CD14-positive monocyte (primary cell): ENCODE data around the gene FAM120A. TPM values are rescaled to one million over a fixed set of nuclear protein-coding genes. Genes with fewer than 3 reads are reported as not detected.

Source experiments
- DNase-seq, 3 donors: peaks; one replicate each; pipeline ENCODE4 v3.0.0-alpha.2; 2011 to 2022
- H2AFZ ChIP-seq: 2 replicates; pipeline ENCODE4 v1.6.0; 2012; ENCODE audit warnings: mild to moderate bottlenecking, low read depth, low read length, inconsistent platforms; ENCODE audit not compliant: insufficient read depth, poor library complexity, severe bottlenecking
- H3K27ac ChIP-seq, 2 donors: 1 replicate in 1 of 2; 2 replicates in 1 of 2; pipeline ENCODE4 v1.5.1; 2012 to 2013; ENCODE audit warnings: low read length in 2 of 2, control low read depth in 1 of 2, inconsistent platforms in 1 of 2, low read depth in 1 of 2, mild to moderate bottlenecking in 1 of 2
- H3K27me3 ChIP-seq, 2 donors: one replicate each; pipeline versions ENCODE4 v1.6.0 to v1.6.1; 2011 to 2013; ENCODE audit warnings: low read length in 2 of 2; ENCODE audit not compliant: control insufficient read depth in 2 of 2, insufficient read depth in 2 of 2
- H3K36me3 ChIP-seq, 2 donors: replicated peaks in 1 of 2; 1 replicate in 1 of 2; 2 replicates in 1 of 2; pipeline versions ENCODE4 v1.5.1 to v1.6.1; 2012 to 2013; ENCODE audit warnings: low read length in 2 of 2, control low read depth in 1 of 2, inconsistent platforms in 1 of 2, mild to moderate bottlenecking in 1 of 2; ENCODE audit not compliant: insufficient read depth in 2 of 2, control insufficient read depth in 1 of 2
- H3K4me1 ChIP-seq, 2 donors: 1 replicate in 1 of 2; 2 replicates in 1 of 2; pipeline versions ENCODE4 v1.5.1 to v1.6.1; 2012 to 2013; ENCODE audit warnings: low read length in 2 of 2, control low read depth in 1 of 2, inconsistent platforms in 1 of 2, mild to moderate bottlenecking in 1 of 2, moderate library complexity in 1 of 2; ENCODE audit not compliant: insufficient read depth in 2 of 2, control insufficient read depth in 1 of 2
- H3K4me2 ChIP-seq: replicated peaks from 2 replicates; pipeline ENCODE3; 2012; ENCODE audit warnings: low read length, moderate library complexity, mild to moderate bottlenecking; ENCODE audit not compliant: poor library complexity, severe bottlenecking; ENCODE audit errors: extremely low read depth
- H3K4me3 ChIP-seq, 3 experiments: fragments of 200-600 bp in 1 of 3; sonication (generic) in 1 of 3; replicated peaks in 1 of 3; 1 replicate in 2 of 3; 2 replicates in 1 of 3; pipeline ENCODE4 v1.5.1; 2011 to 2013; ENCODE audit warnings: low read length in 3 of 3, mild to moderate bottlenecking in 3 of 3, control low read depth in 2 of 3, low read depth in 2 of 3, inconsistent platforms in 1 of 3, moderate library complexity in 1 of 3
- H3K79me2 ChIP-seq: 2 replicates; pipeline ENCODE4 v1.6.0; 2012; ENCODE audit warnings: mild to moderate bottlenecking, control low read depth, inconsistent platforms, low read length, moderate library complexity; ENCODE audit not compliant: insufficient read depth
- H3K9ac ChIP-seq: 2 replicates; pipeline ENCODE4 v1.6.0; 2017; ENCODE audit warnings: low read length, mild to moderate bottlenecking; ENCODE audit not compliant: insufficient read depth, poor library complexity, severe bottlenecking
- H3K9me3 ChIP-seq, 2 donors: replicated peaks in 1 of 2; 1 replicate in 1 of 2; 2 replicates in 1 of 2; pipeline versions ENCODE4 v1.5.1 to v1.6.1; 2012 to 2013; ENCODE audit warnings: low read length in 2 of 2, control low read depth in 1 of 2; ENCODE audit not compliant: control insufficient read depth in 1 of 2, insufficient read depth in 1 of 2
- H4K20me1 ChIP-seq: 2 replicates; pipeline ENCODE4 v1.6.0; 2012; ENCODE audit warnings: mild to moderate bottlenecking, low read length, control low read depth, moderate library complexity; ENCODE audit not compliant: insufficient read depth
- H3K27ac Mint-ChIP-seq, 7 donors: one replicate each; pipeline ENCODE4 v1.8.0; 2020; ENCODE audit warnings: mild to moderate bottlenecking in 7 of 7, mixed read lengths in 7 of 7, moderate library complexity in 6 of 7, inconsistent platforms in 2 of 7
- H3K27me3 Mint-ChIP-seq, 3 donors: one replicate each; pipeline ENCODE4 v1.8.0; 2021 to 2022; ENCODE audit warnings: low read depth in 3 of 3, mild to moderate bottlenecking in 3 of 3, mixed read lengths in 3 of 3, moderate library complexity in 3 of 3, inconsistent platforms in 1 of 3
- H3K36me3 Mint-ChIP-seq, 2 donors: one replicate each; pipeline ENCODE4 v1.8.0; 2020; ENCODE audit warnings: mixed read lengths in 2 of 2, inconsistent platforms in 1 of 2, mild to moderate bottlenecking in 1 of 2
- H3K4me1 Mint-ChIP-seq: one replicate; pipeline ENCODE4 v1.8.0; 2020; ENCODE audit warnings: mild to moderate bottlenecking, mixed read lengths
- H3K4me3 Mint-ChIP-seq, 2 donors: one replicate each; pipeline ENCODE4 v1.8.0; 2020; ENCODE audit warnings: mild to moderate bottlenecking in 2 of 2, mixed read lengths in 2 of 2, moderate library complexity in 1 of 2
- H3K9me3 Mint-ChIP-seq, 7 donors: one replicate each; pipeline ENCODE4 v1.8.0; 2020 to 2022; ENCODE audit warnings: mixed read lengths in 7 of 7, mild to moderate bottlenecking in 6 of 7, moderate library complexity in 6 of 7, inconsistent platforms in 2 of 7
- whole genome bisulfite sequencing: methylation state at CpG from one replicate; pipeline ENCODE4 v1.1.5; 2013; ENCODE audit warnings: missing lambda C conversion rate; ENCODE audit not compliant: insufficient coverage; 5-methylcytosine and 5-hydroxymethylcytosine counted together
- intact Hi-C, 2 donors: fragments of 100-400 bp; cut with micrococcal nuclease; formaldehyde crosslinking; loops; one replicate each; pipeline versions ENCODE4 v1.15.0 to v1.15.1; 2023
- polyA plus RNA-seq, 3 donors: library from polyadenylated mRNA; depleted of rRNA in 1 of 3; unstranded in 2 of 3; stranded (reverse) in 1 of 3; fragments of 300-500 nt in 2 of 3; fragments of >200 nt in 1 of 3; fragmentation: Illumina TruSeq in 2 of 3; gene quantifications; 1 replicate in 2 of 3; 2 replicates in 1 of 3; pipeline ENCODE4 v1.2.3, GENCODE V29; 2012 to 2021
- TF ChIP-seq, protein P1 (sequence below): fragments of 200-600 bp; IDR thresholded peaks from one replicate; pipeline ENCODE4 v1.8.0; 2022; ENCODE audit warnings: antibody characterized with exemption, mild to moderate bottlenecking

Gene FAM120A
- polyA plus RNA-seq, 3 donors, result 10.4 to 76.6 (median 12.7) TPM

DNA sequence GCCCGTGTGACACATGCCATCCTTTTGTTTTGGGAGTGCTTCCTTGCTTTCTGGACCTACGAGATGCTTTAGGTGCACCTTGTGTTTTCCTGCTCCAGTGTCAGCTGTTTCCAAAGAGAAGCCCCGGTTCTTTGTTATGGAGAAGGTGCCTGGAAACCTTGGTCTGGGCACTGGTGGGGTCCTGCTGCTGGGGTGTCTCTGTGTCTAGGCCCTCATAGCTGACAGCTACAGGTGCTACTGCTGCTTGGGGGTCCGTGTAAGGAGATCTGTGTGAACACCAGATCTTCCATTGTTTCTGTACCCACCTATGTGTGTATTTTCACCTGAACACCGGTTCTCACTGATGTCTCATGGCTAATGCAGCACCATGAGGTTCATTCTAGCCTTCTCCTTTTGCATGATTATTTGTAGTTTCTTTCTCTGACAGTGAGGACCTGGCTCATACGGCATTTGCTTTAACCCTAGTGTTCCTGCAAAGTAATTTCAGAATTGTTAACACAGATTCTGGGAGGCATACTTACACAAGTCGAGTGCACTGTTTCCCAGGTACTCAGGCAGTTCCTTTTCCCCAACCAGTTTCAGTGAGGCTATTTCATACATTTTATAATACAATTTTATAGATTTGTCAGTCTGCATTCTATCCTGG is 15.1 kb downstream of the FAM120A start:
- 90% methylated on average over 6 of the region's 7 CpGs for WGBS
- H3K4me1 Mint-ChIP-seq, result peaks cover 85% of the 10 kb centered on the region
- intact Hi-C loops, result no loop called here

GRCh38 chr9:93467062-93467416 is 15.6 kb downstream of the FAM120A start:
- H3K4me3 Mint-ChIP-seq, result no peak overlapping the region
- no peak overlapping the region for H3K4me3 ChIP-seq
- H3K4me1 Mint-ChIP-seq, result peaks cover 81% of the 10 kb centered on the region
- H4K20me1 ChIP-seq, result peaks cover 54% of the 10 kb centered on the region
- H3K27me3 Mint-ChIP-seq, result peaks cover 0 to 1% (median 0%) of the 10 kb centered on the region in 3 donors
- peak overlapping the region in 6 of 7 donors; percentile 3 to 82 (median 63) for H3K27ac Mint-ChIP-seq
- no peak overlapping the region for H2AFZ ChIP-seq
- peaks cover 39 to 62% of the 10 kb centered on the region in 2 donors for H3K4me1 ChIP-seq
- intact Hi-C loops, result no loop called here
- H3K36me3 Mint-ChIP-seq, result peaks cover 13 to 19% of the 10 kb centered on the region in 2 donors
- TF ChIP-seq, protein P1, sequence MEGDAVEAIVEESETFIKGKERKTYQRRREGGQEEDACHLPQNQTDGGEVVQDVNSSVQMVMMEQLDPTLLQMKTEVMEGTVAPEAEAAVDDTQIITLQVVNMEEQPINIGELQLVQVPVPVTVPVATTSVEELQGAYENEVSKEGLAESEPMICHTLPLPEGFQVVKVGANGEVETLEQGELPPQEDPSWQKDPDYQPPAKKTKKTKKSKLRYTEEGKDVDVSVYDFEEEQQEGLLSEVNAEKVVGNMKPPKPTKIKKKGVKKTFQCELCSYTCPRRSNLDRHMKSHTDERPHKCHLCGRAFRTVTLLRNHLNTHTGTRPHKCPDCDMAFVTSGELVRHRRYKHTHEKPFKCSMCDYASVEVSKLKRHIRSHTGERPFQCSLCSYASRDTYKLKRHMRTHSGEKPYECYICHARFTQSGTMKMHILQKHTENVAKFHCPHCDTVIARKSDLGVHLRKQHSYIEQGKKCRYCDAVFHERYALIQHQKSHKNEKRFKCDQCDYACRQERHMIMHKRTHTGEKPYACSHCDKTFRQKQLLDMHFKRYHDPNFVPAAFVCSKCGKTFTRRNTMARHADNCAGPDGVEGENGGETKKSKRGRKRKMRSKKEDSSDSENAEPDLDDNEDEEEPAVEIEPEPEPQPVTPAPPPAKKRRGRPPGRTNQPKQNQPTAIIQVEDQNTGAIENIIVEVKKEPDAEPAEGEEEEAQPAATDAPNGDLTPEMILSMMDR, result no peak
- no peaks in the 10 kb centered on the region for H3K9me3 ChIP-seq
- H3K36me3 ChIP-seq, result peaks cover 9 to 19% of the 10 kb centered on the region in 2 donors
- H3K4me2 ChIP-seq, result peak overlapping the region; percentile 14
- DNase-seq, result no peak
- 0% methylated on average over 1 of the region's 3 CpGs for WGBS
- H3K79me2 ChIP-seq, result peaks cover 100% of the 10 kb centered on the region
- no peak overlapping the region for H3K9ac ChIP-seq
- H3K27ac ChIP-seq, result peak overlapping the region in 1 of 2 donors; percentile 27
- no peaks in the 10 kb centered on the region for H3K9me3 Mint-ChIP-seq
- no peaks in the 10 kb centered on the region for H3K27me3 ChIP-seq

More for the DNA sequence above, 15.1 kb downstream of the FAM120A start:
- Histone ChIP-seq H4K20me1 (peaks cover 56% of the 10 kb centered on the region), H3K79me2 (peaks cover 100% of the 10 kb centered on the region), H3K9me3 (no peaks in the 10 kb centered on the region), H3K4me1 (peaks cover 42 to 66% of the 10 kb centered on the region in 2 donors), H3K4me3 (no peak overlapping the region), H3K27me3 (no peaks in the 10 kb centered on the region), H2AFZ (no peak overlapping the region), H3K36me3 (peaks cover 8 to 14% of the 10 kb centered on the region in 2 donors), H3K9ac (no peak overlapping the region), H3K27ac (peak overlapping the region in 1 of 2 donors; percentile 47), H3K4me2 (no peak overlapping the region)
- Mint-ChIP-seq H3K27me3 (peaks cover 0 to 1% (median 0%) of the 10 kb centered on the region in 3 donors), H3K27ac (peak overlapping the region; percentile 47 to 82 (median 69)), H3K36me3 (peaks cover 13 to 17% of the 10 kb centered on the region in 2 donors), H3K9me3 (no peaks in the 10 kb centered on the region), H3K4me3 (no peak overlapping the region)
- DNase-seq, result no peak
- TF ChIP-seq, protein P1, result no peak
